PC-9 (cell line): ENCODE data around the gene UFL1. TPM values are rescaled to one million over a fixed set of nuclear protein-coding genes. Genes with fewer than 3 reads are reported as not detected.

Experiments used
- BruUV-seq: library from RNA; stranded (reverse); fragments of 400-500 nt; replicated peaks from 2 replicates; lab custom pipeline; 2021; lab: Mats Ljungman, UMichigan
- CTCF ChIA-PET: fragments of 300-600 bp; sonication (Branson Sonifier 250); formaldehyde crosslinking; loops from one replicate; lab custom pipeline; 2022; ENCODE audit warnings: antibody characterized with exemption; lab: Charles Lee
- POLR2A ChIA-PET: fragments of 300-600 bp; sonication (Branson Sonifier 250); formaldehyde crosslinking; loops from one replicate; lab custom pipeline; 2022; ENCODE audit warnings: antibody characterized with exemption; ENCODE audit not compliant: unreplicated experiment; lab: Charles Lee
- DNase-seq, 2 experiments: peaks; one replicate each; pipeline versions ENCODE4 v3.0.0 to v3.0.0-alpha.2; 2015 to 2022; ENCODE audit warnings: mixed read lengths in 1 of 2
- H2AFZ ChIP-seq: fragments of 200-600 bp; sonication (generic); 2 replicates; pipeline ENCODE4 v1.8.1; 2017; ENCODE audit warnings: antibody characterized with exemption
- H3F3A ChIP-seq: fragments of 200-600 bp; sonication (generic); 2 replicates; pipeline ENCODE4 v1.8.1; 2017; ENCODE audit warnings: antibody characterized with exemption, mild to moderate bottlenecking, low read depth; ENCODE audit not compliant: insufficient read depth
- H3K27ac ChIP-seq: fragments of 200-600 bp; sonication (generic); 2 replicates; pipeline ENCODE4 v1.6.1; 2016; ENCODE audit warnings: mixed run types
- H3K27me3 ChIP-seq: fragments of 200-600 bp; sonication (generic); 2 replicates; pipeline ENCODE4 v1.6.1; 2016; ENCODE audit warnings: low read depth, mixed run types; ENCODE audit not compliant: insufficient read depth
- H3K36me3 ChIP-seq: fragments of 200-600 bp; sonication (generic); 2 replicates; pipeline ENCODE4 v1.6.1; 2016; ENCODE audit warnings: low read depth, mixed run types
- H3K4me1 ChIP-seq: fragments of 200-600 bp; sonication (generic); replicated peaks from 2 replicates; pipeline ENCODE4 v1.6.1; 2016; ENCODE audit warnings: mixed run types; ENCODE audit not compliant: insufficient read depth
- H3K4me2 ChIP-seq: fragments of 200-600 bp; sonication (generic); 2 replicates; pipeline ENCODE4 v1.6.1; 2017; ENCODE audit warnings: mixed run types
- H3K4me3 ChIP-seq: fragments of 200-600 bp; sonication (generic); 2 replicates; pipeline ENCODE4 v1.6.1; 2016; ENCODE audit warnings: mixed run types
- H3K79me2 ChIP-seq: fragments of 200-600 bp; sonication (generic); 2 replicates; pipeline ENCODE4 v1.6.1; 2017; ENCODE audit warnings: low read depth, mixed run types
- H3K9me2 ChIP-seq: fragments of 200-600 bp; sonication (generic); 2 replicates; pipeline ENCODE4 v1.8.1; 2017; ENCODE audit warnings: mild to moderate bottlenecking; ENCODE audit not compliant: insufficient read depth
- H3K9me3 ChIP-seq: fragments of 200-600 bp; sonication (generic); 2 replicates; pipeline ENCODE4 v1.8.1; 2016; ENCODE audit warnings: low read depth; ENCODE audit not compliant: insufficient read depth
- H4K20me1 ChIP-seq: fragments of 200-600 bp; sonication (generic); 2 replicates; pipeline ENCODE4 v1.8.1; 2017; ENCODE audit not compliant: insufficient read depth
- EZH2 ChIP-seq: fragments of 200-600 bp; sonication (generic); IDR thresholded peaks from 2 replicates; pipeline ENCODE4 v1.8.0; 2017; ENCODE audit warnings: antibody characterized with exemption, low read depth
- intact Hi-C: fragments of 100-400 bp; cut with micrococcal nuclease; formaldehyde crosslinking; loops from one replicate; pipeline ENCODE4 v1.10.0; 2022; ENCODE audit not compliant: unreplicated experiment
- total RNA-seq: library from RNA; stranded (reverse); gene quantifications from 2 replicates; pipeline ENCODE4 v1.2.3, GENCODE V29; 2021
- TF ChIP-seq, protein P1 (sequence below): fragments of 200-600 bp; sonication (generic); conservative IDR thresholded peaks from 2 replicates; pipeline ENCODE4 v1.6.1; 2017; ENCODE audit warnings: mixed run types, antibody characterized with exemption, mild to moderate bottlenecking, moderate library complexity

Gene UFL1
- total RNA-seq, 1 experiment from 2014 or later = 25.3 TPM

DNA sequence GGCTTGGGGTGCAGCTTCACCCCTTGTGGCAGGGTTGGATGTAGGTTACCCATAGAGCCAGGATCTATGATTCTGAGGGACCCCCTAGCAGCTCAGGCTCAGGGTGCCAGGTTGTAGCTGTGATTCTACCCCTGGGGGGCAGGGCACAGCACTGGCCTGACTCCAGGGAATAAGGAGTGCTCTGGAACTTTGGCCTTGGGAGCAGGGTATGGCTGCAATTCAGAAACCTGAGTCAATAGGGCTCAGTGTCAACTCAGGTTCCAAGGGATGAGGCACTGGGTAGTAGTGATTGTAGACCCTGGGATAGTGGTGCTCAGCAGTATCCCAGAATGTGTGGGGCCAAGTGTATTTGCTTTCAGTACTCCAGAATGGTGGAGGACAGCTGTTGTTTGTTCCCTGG is 49.9 kb downstream of the UFL1 start:
- Histone ChIP-seq H3K27me3 (no peaks in the 10 kb centered on the region), H3K9me3 (0 out of 2 replicates have a peak, but pooled peaks cover 3% of the 10 kb centered on the region), H3K4me3 (no peak overlapping the region), H3K4me1 (no peaks in the 10 kb centered on the region), H4K20me1 (no peaks in the 10 kb centered on the region), H2AFZ (no peak overlapping the region), H3K79me2 (no peaks in the 10 kb centered on the region), H3K9me2 (0 out of 2 replicates have a peak, but pooled peaks cover 3% of the 10 kb centered on the region), H3K27ac (no peak overlapping the region), H3K36me3 (no peaks in the 10 kb centered on the region), H3K4me2 (no peak overlapping the region), H3F3A (no peaks in the 10 kb centered on the region)
- no peak for DNase-seq
- TF ChIP-seq EZH2 = no peak
- TF ChIP-seq, protein P1, sequence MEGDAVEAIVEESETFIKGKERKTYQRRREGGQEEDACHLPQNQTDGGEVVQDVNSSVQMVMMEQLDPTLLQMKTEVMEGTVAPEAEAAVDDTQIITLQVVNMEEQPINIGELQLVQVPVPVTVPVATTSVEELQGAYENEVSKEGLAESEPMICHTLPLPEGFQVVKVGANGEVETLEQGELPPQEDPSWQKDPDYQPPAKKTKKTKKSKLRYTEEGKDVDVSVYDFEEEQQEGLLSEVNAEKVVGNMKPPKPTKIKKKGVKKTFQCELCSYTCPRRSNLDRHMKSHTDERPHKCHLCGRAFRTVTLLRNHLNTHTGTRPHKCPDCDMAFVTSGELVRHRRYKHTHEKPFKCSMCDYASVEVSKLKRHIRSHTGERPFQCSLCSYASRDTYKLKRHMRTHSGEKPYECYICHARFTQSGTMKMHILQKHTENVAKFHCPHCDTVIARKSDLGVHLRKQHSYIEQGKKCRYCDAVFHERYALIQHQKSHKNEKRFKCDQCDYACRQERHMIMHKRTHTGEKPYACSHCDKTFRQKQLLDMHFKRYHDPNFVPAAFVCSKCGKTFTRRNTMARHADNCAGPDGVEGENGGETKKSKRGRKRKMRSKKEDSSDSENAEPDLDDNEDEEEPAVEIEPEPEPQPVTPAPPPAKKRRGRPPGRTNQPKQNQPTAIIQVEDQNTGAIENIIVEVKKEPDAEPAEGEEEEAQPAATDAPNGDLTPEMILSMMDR = no peak
- BruUV-seq = no TSS peak
- intact Hi-C loops = no loop called here
- ChIA-PET POLR2A (no interaction called here), CTCF (no interaction called here)

DNA sequence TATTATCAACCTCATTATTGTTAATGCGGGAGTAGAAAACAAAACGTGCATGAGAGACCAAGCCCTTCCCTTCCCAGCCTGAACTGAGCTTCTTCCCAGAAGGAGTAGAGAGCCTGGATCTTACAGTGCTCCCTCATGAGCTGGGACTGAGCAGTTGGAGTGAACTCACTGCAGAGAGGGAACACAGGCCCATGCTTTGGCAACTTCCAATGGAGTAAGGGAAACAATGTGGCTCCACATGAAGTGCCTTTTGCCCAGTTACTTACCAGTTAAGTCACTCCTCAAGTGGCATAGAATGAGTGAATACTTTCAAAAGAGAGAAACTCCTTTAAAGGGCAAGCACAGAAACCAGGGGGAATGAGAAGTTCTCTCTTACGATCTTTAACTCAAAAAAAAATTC is 53.8 kb downstream of the UFL1 start:
- H2AFZ ChIP-seq = no peak overlapping the region
- H3F3A ChIP-seq = no peaks in the 10 kb centered on the region
- no peak overlapping the region for H3K4me2 ChIP-seq
- H3K4me3 ChIP-seq = no peak overlapping the region
- H3K9me3 ChIP-seq = 0 out of 2 replicates have a peak, but pooled peaks cover under 1% of the 10 kb centered on the region
- TF ChIP-seq, protein P1 = no peak
- TF ChIP-seq EZH2 = no peak
- no peaks in the 10 kb centered on the region for H3K79me2 ChIP-seq
- no peak for DNase-seq
- no peaks in the 10 kb centered on the region for H3K4me1 ChIP-seq
- intact Hi-C loops = no loop called here
- CTCF ChIA-PET = no interaction called here
- BruUV-seq = no TSS peak
- H3K9me2 ChIP-seq = 0 out of 2 replicates have a peak, but pooled peaks cover 3% of the 10 kb centered on the region
- H4K20me1 ChIP-seq = no peaks in the 10 kb centered on the region
- POLR2A ChIA-PET = no interaction called here
- no peak overlapping the region for H3K27ac ChIP-seq
- no peaks in the 10 kb centered on the region for H3K27me3 ChIP-seq
- H3K36me3 ChIP-seq = no peaks in the 10 kb centered on the region

DNA sequence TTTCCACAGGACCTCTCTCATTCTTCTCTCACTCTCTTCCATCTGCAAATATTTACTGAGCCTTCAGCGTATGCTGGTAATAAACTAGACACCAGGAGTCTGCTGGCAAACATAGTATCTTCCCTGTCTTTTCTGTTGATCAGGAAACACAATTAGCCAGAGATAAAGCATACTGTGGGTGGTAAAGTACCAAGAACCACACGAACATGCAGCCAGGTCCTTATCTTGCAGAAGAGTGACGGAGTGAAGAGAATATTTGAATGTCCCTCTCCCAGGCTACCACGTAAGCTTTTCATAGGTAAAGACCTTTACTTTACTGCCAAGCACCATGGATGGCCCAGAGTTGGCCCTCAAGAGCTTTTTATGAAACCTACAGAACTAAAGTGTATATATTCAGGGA is 54.6 kb downstream of the UFL1 start:
- Histone ChIP-seq H2AFZ (peak overlapping the region; percentile 40; the same call in 1 of the 2 replicates), H4K20me1 (no peaks in the 10 kb centered on the region), H3K9me2 (0 out of 2 replicates have a peak, but pooled peaks cover 5% of the 10 kb centered on the region), H3K4me3 (no peak overlapping the region), H3K9me3 (no peaks in the 10 kb centered on the region), H3K79me2 (no peaks in the 10 kb centered on the region), H3K4me2 (no peak overlapping the region), H3K27ac (no peak overlapping the region), H3K4me1 (no peaks in the 10 kb centered on the region), H3F3A (no peaks in the 10 kb centered on the region), H3K27me3 (no peaks in the 10 kb centered on the region), H3K36me3 (no peaks in the 10 kb centered on the region)
- POLR2A ChIA-PET = no interaction called here
- no TSS peak for BruUV-seq
- no peak for DNase-seq
- CTCF ChIA-PET = no interaction called here
- no peak for TF ChIP-seq EZH2
- TF ChIP-seq, protein P1 = no peak
- intact Hi-C loops = no loop called here
